ENCODE measurements around the gene ABLIM3. TPM values are rescaled to one million over a fixed set of nuclear protein-coding genes. Genes with fewer than 3 reads are reported as not detected.

ABLIM3 gene
- total RNA-seq, 6 experiments from 2014 or later = 29.3 to 54.1 (median 48.3) TPM

- peaks cover 11% of the 10 kb centered on the region for H3K4me1 Mint-ChIP-seq (ENCODE audit: low read depth)
- no peaks in the 10 kb centered on the region for H3K36me3 Mint-ChIP-seq (ENCODE audit: low read depth)
- DNase-seq = no peak
- H3K4me3 Mint-ChIP-seq = no peak overlapping the region
- no peaks in the 10 kb centered on the region; the same call in 1 of the 2 replicates for H3K27me3 Mint-ChIP-seq (ENCODE audit: insufficient read depth)
- H3K9me3 Mint-ChIP-seq = no peaks in the 10 kb centered on the region
- no peak overlapping the region for H3K27ac Mint-ChIP-seq
- TF ChIP-seq, protein P1, sequence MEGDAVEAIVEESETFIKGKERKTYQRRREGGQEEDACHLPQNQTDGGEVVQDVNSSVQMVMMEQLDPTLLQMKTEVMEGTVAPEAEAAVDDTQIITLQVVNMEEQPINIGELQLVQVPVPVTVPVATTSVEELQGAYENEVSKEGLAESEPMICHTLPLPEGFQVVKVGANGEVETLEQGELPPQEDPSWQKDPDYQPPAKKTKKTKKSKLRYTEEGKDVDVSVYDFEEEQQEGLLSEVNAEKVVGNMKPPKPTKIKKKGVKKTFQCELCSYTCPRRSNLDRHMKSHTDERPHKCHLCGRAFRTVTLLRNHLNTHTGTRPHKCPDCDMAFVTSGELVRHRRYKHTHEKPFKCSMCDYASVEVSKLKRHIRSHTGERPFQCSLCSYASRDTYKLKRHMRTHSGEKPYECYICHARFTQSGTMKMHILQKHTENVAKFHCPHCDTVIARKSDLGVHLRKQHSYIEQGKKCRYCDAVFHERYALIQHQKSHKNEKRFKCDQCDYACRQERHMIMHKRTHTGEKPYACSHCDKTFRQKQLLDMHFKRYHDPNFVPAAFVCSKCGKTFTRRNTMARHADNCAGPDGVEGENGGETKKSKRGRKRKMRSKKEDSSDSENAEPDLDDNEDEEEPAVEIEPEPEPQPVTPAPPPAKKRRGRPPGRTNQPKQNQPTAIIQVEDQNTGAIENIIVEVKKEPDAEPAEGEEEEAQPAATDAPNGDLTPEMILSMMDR (IDR thresholded peaks at IDR 0.05) = no peak
Observed at GRCh38 chr5:149289301-149289700, 148.0 kb downstream of the ABLIM3 start.

GRCh38 chr5:149294872-149295829 is 153.9 kb downstream of the ABLIM3 start:
- H3K36me3 Mint-ChIP-seq (ENCODE audit: low read depth) = no peaks in the 10 kb centered on the region
- no peaks in the 10 kb centered on the region for H3K9me3 Mint-ChIP-seq
- peaks cover 21% of the 10 kb centered on the region for H3K4me1 Mint-ChIP-seq (ENCODE audit: low read depth)
- no peak for DNase-seq
- H3K27me3 Mint-ChIP-seq (ENCODE audit: insufficient read depth) = peaks cover 3% of the 10 kb centered on the region; the same call in 1 of the 2 replicates
- H3K4me3 Mint-ChIP-seq = no peak overlapping the region
- H3K27ac Mint-ChIP-seq = no peak overlapping the region
- TF ChIP-seq, protein P1 (IDR thresholded peaks at IDR 0.05) = no peak

- no peak for DNase-seq
- Mint-ChIP-seq H3K27ac (no peak overlapping the region), H3K36me3 (ENCODE audit: low read depth) (no peaks in the 10 kb centered on the region), H3K27me3 (ENCODE audit: insufficient read depth) (peaks cover 3% of the 10 kb centered on the region; the same call in 1 of the 2 replicates), H3K9me3 (no peaks in the 10 kb centered on the region), H3K4me3 (no peak overlapping the region), H3K4me1 (ENCODE audit: low read depth) (peaks cover 44% of the 10 kb centered on the region)
- TF ChIP-seq, protein P1 (IDR thresholded peaks at IDR 0.05) = no peak
Observed at GRCh38 chr5:149297340-149298025, 156.2 kb downstream of the ABLIM3 start.

GRCh38 chr5:149298163-149298562 is 156.9 kb downstream of the ABLIM3 start:
- peaks cover 3% of the 10 kb centered on the region; the same call in 1 of the 2 replicates for H3K27me3 Mint-ChIP-seq (ENCODE audit: insufficient read depth)
- DNase-seq = no peak
- H3K36me3 Mint-ChIP-seq (ENCODE audit: low read depth) = no peaks in the 10 kb centered on the region
- no peak overlapping the region for H3K27ac Mint-ChIP-seq
- no peaks in the 10 kb centered on the region for H3K9me3 Mint-ChIP-seq
- TF ChIP-seq, protein P1 (IDR thresholded peaks at IDR 0.05) = no peak
- peaks cover 47% of the 10 kb centered on the region for H3K4me1 Mint-ChIP-seq (ENCODE audit: low read depth)
- H3K4me3 Mint-ChIP-seq = no peak overlapping the region

DNA sequence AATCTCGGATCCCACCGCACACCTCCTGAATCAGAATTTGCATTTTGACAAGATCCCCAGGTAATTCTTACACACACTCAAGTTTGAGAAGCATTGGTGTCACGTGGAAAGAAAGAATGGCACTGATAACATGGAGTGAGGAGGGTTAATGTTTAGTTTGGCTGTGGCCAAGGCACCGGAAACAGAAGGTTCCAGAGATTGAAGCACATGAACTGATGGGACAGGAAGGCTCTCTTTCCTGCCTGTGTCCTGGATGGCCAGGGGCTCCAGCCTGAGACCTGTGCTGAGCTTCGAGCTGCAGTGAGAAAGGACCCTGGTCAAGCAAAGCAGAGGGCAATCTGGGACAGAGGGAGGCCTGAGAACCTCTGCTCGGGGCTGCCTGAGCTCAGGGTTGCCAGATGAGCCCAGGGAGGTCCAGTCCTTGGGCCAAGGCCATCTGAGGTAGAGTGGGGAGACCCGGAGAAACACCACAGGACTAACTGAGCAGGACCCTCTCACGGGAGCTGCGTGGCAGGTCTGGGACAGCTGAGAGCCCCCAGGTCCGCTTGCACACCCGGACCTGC is 157.6 kb downstream of the ABLIM3 start:
- no peaks in the 10 kb centered on the region for H3K36me3 Mint-ChIP-seq (ENCODE audit: low read depth)
- no peak for DNase-seq
- H3K27ac Mint-ChIP-seq = no peak overlapping the region
- no peaks in the 10 kb centered on the region for H3K9me3 Mint-ChIP-seq
- TF ChIP-seq, protein P1 (IDR thresholded peaks at IDR 0.05) = no peak
- H3K27me3 Mint-ChIP-seq (ENCODE audit: insufficient read depth) = peaks cover 3% of the 10 kb centered on the region; the same call in 1 of the 2 replicates
- H3K4me1 Mint-ChIP-seq (ENCODE audit: low read depth) = peaks cover 47% of the 10 kb centered on the region
- no peak overlapping the region for H3K4me3 Mint-ChIP-seq

Measured in HFFc6 (cell line).